HepG2 (cell line): ENCODE results near the gene SLC25A5. TPM values are rescaled to one million over a fixed set of nuclear protein-coding genes. Genes with fewer than 3 reads are reported as not detected.

Experiments
- ASH2L ChIP-seq: fragments of 300-600, 200-600 bp; sonication (generic); IDR thresholded peaks from 2 replicates; pipeline ENCODE4 v1.7.0; 2017; ENCODE audit warnings: low read depth, mild to moderate bottlenecking, moderate library complexity, mixed read lengths, low read length; ENCODE audit not compliant: insufficient read length
- CEBPB ChIP-seq: IDR thresholded peaks from 2 replicates; pipeline ENCODE4 v1.6.1; 2011; ENCODE audit warnings: low read depth, low read length, improper control_type of control experiment, borderline replicate concordance
- CREM ChIP-seq, 2 experiments: sonication (generic) in 1 of 2; formaldehyde crosslinking in 1 of 2; IDR thresholded peaks; 2 replicates each; pipeline versions ENCODE4 v1.4.0 to v1.6.1; 2016 to 2020; ENCODE audit warnings: antibody characterized with exemption in 1 of 2, mild to moderate bottlenecking in 1 of 2, missing genetic modification reagents in 1 of 2
- HDAC1 ChIP-seq: sonication (generic); formaldehyde crosslinking; IDR thresholded peaks from 2 replicates; pipeline ENCODE4 v1.5.1; 2020; ENCODE audit warnings: mild to moderate bottlenecking, missing genetic modification reagents
- HMG20A ChIP-seq: IDR thresholded peaks from 2 replicates; pipeline ENCODE4 v1.6.1; 2016; ENCODE audit warnings: borderline replicate concordance
- HNF4A ChIP-seq: sonication (generic); formaldehyde crosslinking; IDR thresholded peaks from 2 replicates; pipeline ENCODE4 v1.4.0; 2020; ENCODE audit warnings: missing genetic modification reagents
- HNF4G ChIP-seq, 2 experiments: sonication (generic) in 1 of 2; formaldehyde crosslinking in 1 of 2; IDR thresholded peaks; 2 replicates each; pipeline versions ENCODE4 v1.4.0 to v1.6.1; 2011 to 2020; ENCODE audit warnings: borderline replicate concordance in 2 of 2, low read depth in 2 of 2, mild to moderate bottlenecking in 2 of 2, low read length in 1 of 2, missing genetic modification reagents in 1 of 2, moderate library complexity in 1 of 2
- IRF2 ChIP-seq: IDR thresholded peaks from 2 replicates; pipeline ENCODE4 v1.6.1; 2018; ENCODE audit warnings: missing genetic modification reagents, missing compliant biosample characterization
- KDM3A ChIP-seq: IDR thresholded peaks from 2 replicates; pipeline ENCODE4 v1.6.1; 2018; ENCODE audit warnings: low read depth, missing compliant biosample characterization
- MED1 ChIP-seq: sonication (generic); formaldehyde crosslinking; IDR thresholded peaks from 2 replicates; pipeline ENCODE4 v1.4.0; 2020; ENCODE audit warnings: missing genetic modification reagents
- MXI1 ChIP-seq: IDR thresholded peaks from 3 replicates; pipeline ENCODE4 v1.6.1; 2012; ENCODE audit warnings: low read depth, low read length, inconsistent platforms, borderline replicate concordance
- NR2F6 ChIP-seq, 2 experiments: IDR thresholded peaks; 2 replicates each; pipeline ENCODE4 v1.6.1; 2016; ENCODE audit warnings: antibody characterized with exemption in 1 of 2, mild to moderate bottlenecking in 1 of 2
- PPARG ChIP-seq: conservative IDR thresholded peaks from 2 replicates; pipeline ENCODE4 v1.6.1; 2016; ENCODE audit warnings: missing biosample characterization, missing genetic modification reagents
- RBM22 ChIP-seq: fragments of 200-400 bp; formaldehyde crosslinking; optimal IDR thresholded peaks from 2 replicates; pipeline ENCODE3; 2017; ENCODE audit warnings: mild to moderate bottlenecking, low read length, moderate library complexity
- REXO4 ChIP-seq: sonication (generic); formaldehyde crosslinking; IDR thresholded peaks from 2 replicates; pipeline ENCODE4 v1.8.0; 2022; ENCODE audit warnings: missing genetic modification reagents, mild to moderate bottlenecking, borderline replicate concordance
- RXRB ChIP-seq: IDR thresholded peaks from 2 replicates; pipeline ENCODE4 v1.6.1; 2016; ENCODE audit warnings: borderline replicate concordance, missing genetic modification reagents, missing compliant biosample characterization
- SKI ChIP-seq: fragments of 450-650 bp; IDR thresholded peaks from one replicate; pipeline ENCODE4 v1.6.1; 2018; ENCODE audit warnings: mild to moderate bottlenecking; ENCODE audit not compliant: partially characterized antibody
- SMC3 ChIP-seq: IDR thresholded peaks from 2 replicates; pipeline ENCODE4 v1.6.1; 2011; ENCODE audit warnings: low read length, improper control_type of control experiment
- SOX13 ChIP-seq, 3 experiments: fragments of 450-650 bp in 1 of 3; sonication (generic) in 1 of 3; formaldehyde crosslinking in 1 of 3; IDR thresholded peaks in 2 of 3; conservative IDR thresholded peaks in 1 of 3; 2 replicates each; pipeline versions ENCODE4 v1.5.0 to v1.6.1; 2016 to 2020; ENCODE audit warnings: antibody characterized with exemption in 1 of 3, mild to moderate bottlenecking in 1 of 3, missing compliant biosample characterization in 1 of 3, missing genetic modification reagents in 1 of 3, moderate library complexity in 1 of 3
- SOX5 ChIP-seq: IDR thresholded peaks from 2 replicates; pipeline ENCODE4 v1.6.1; 2016; ENCODE audit warnings: borderline replicate concordance
- YEATS4 ChIP-seq: sonication (generic); formaldehyde crosslinking; IDR thresholded peaks from 2 replicates; pipeline ENCODE4 v1.4.0; 2020; ENCODE audit warnings: missing genetic modification reagents, borderline replicate concordance
- polyA plus RNA-seq, 8 experiments: library from polyadenylated mRNA; depleted of rRNA in 3 of 8; stranded (reverse) in 7 of 8; unstranded in 1 of 8; fragments of >200 nt; fragmentation: Illumina TruSeq in 4 of 8; extraction: Trizol in 4 of 8; gene quantifications; 2 replicates each; pipeline versions ENCODE4 v1.2.1 to v1.2.3, GENCODE V29; 2011 to 2016; ENCODE audit warnings: low read depth in 4 of 8, missing spikeins in 1 of 8, mixed read lengths in 1 of 8; ENCODE audit not compliant: insufficient read depth in 1 of 8
- total RNA-seq, 5 experiments: library from RNA; depleted of rRNA; stranded (reverse); fragments of >200 nt; fragmentation: Illumina TruSeq; extraction: Trizol; gene quantifications; 2 replicates each; pipeline ENCODE4 v1.2.3, GENCODE V29; 2016; ENCODE audit warnings: low read depth in 1 of 5
- TF ChIP-seq, protein P1 (sequence below): sonication (generic); formaldehyde crosslinking; IDR thresholded peaks from 2 replicates; pipeline ENCODE4 v1.4.0; 2020; ENCODE audit warnings: missing genetic modification reagents, borderline replicate concordance
- TF ChIP-seq, protein P2 (sequence below): sonication (generic); formaldehyde crosslinking; IDR thresholded peaks from 2 replicates; pipeline ENCODE4 v1.4.0; 2020; ENCODE audit warnings: mild to moderate bottlenecking, missing genetic modification reagents
- TF ChIP-seq, protein P3 (sequence below): sonication (generic); formaldehyde crosslinking; IDR thresholded peaks from 2 replicates; pipeline ENCODE4 v1.4.0; 2020; ENCODE audit warnings: missing genetic modification reagents

Gene SLC25A5
- total and polyA plus RNA-seq, 2 of the 13 experiments (the other 11 are each of a cell fraction or from before 2014, with no cell fraction given): 300 to 402 TPM

DNA sequence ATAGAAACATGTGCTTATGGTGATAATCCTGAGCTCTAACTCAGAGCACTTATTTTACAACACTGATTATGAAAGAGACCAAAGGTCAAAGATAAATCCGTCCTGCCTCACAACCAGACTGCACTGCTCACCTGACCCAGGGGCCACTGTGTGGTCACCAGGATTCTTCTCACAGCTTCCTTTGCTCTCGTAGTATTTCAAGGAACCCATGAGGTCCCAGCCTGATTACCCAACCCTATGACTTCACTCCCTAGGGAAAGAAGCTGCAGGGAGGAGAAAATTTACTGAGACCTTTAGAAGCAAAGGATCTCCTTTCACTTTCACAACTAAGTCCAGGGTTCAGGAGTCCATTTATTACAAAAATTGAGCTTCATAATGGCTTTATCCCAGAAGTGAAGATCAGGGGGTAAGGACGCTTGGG lies 9.6 kb downstream of the SLC25A5 start (continued):
- TF ChIP-seq SOX13 (IDR thresholded peaks at IDR 0.05) (no peak), SOX13 (CRISPR knock-in tag; conservative IDR thresholded peaks at IDR 0.05 in 1 of 2, IDR thresholded peaks at IDR 0.05 in 1 of 2) (peak in 1 of 2 experiments; percentile 58; a peak in 2 of 4 replicates), IRF2 (CRISPR knock-in tag) (0 out of 2 replicates have a peak, but pooled peaks have one; percentile 24), CEBPB (peak; percentile 31; the same call in 1 of the 2 replicates), KDM3A (CRISPR knock-in tag) (0 out of 2 replicates have a peak, but pooled peaks have one; percentile 29), YEATS4 (CRISPR knock-in tag) (0 out of 2 replicates have a peak, but pooled peaks have one; percentile 19), NR2F6 (IDR thresholded peaks at IDR 0.05) (peak; percentile 68), NR2F6 (CRISPR knock-in tag; IDR thresholded peaks at IDR 0.05) (peak; percentile 80; the same call in 1 of the 2 replicates), ASH2L (peak; percentile 53), REXO4 (CRISPR knock-in tag) (no peak), MED1 (peak; percentile 63; the same call in 1 of the 2 replicates), HMG20A (peak; percentile 59; the same call in 1 of the 2 replicates), HNF4G (IDR thresholded peaks at IDR 0.05; ENCODE audit: borderline replicate concordance, low read depth, low read length) (peak; percentile 78; the same call in 1 of the 2 replicates), HNF4G (CRISPR knock-in tag; IDR thresholded peaks at IDR 0.05; ENCODE audit: borderline replicate concordance, low read depth) (no peak), HDAC1 (CRISPR knock-in tag) (peak; percentile 34; the same call in 1 of the 2 replicates), RBM22 (no peak), SKI (peak; percentile 48), CREM (IDR thresholded peaks at IDR 0.05) (peak; percentile 26; the same call in 1 of the 2 replicates), CREM (CRISPR knock-in tag; IDR thresholded peaks at IDR 0.05) (no peak), SOX5 (peak; percentile 56; the same call in 1 of the 2 replicates), PPARG (CRISPR knock-in tag) (peak; percentile 59), MXI1 (peak; percentile 19; the same call in 1 of the 3 replicates), SMC3 (no peak), HNF4A (CRISPR knock-in tag) (peak; percentile 93), RXRB (CRISPR knock-in tag) (peak; percentile 73; the same call in 1 of the 2 replicates)
- TF ChIP-seq, protein P1, sequence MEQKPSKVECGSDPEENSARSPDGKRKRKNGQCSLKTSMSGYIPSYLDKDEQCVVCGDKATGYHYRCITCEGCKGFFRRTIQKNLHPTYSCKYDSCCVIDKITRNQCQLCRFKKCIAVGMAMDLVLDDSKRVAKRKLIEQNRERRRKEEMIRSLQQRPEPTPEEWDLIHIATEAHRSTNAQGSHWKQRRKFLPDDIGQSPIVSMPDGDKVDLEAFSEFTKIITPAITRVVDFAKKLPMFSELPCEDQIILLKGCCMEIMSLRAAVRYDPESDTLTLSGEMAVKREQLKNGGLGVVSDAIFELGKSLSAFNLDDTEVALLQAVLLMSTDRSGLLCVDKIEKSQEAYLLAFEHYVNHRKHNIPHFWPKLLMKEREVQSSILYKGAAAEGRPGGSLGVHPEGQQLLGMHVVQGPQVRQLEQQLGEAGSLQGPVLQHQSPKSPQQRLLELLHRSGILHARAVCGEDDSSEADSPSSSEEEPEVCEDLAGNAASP (CRISPR knock-in tag): peak; percentile 34; the same call in 1 of the 2 replicates
- TF ChIP-seq, protein P2, sequence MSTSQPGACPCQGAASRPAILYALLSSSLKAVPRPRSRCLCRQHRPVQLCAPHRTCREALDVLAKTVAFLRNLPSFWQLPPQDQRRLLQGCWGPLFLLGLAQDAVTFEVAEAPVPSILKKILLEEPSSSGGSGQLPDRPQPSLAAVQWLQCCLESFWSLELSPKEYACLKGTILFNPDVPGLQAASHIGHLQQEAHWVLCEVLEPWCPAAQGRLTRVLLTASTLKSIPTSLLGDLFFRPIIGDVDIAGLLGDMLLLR: no peak
- TF ChIP-seq, protein P3, sequence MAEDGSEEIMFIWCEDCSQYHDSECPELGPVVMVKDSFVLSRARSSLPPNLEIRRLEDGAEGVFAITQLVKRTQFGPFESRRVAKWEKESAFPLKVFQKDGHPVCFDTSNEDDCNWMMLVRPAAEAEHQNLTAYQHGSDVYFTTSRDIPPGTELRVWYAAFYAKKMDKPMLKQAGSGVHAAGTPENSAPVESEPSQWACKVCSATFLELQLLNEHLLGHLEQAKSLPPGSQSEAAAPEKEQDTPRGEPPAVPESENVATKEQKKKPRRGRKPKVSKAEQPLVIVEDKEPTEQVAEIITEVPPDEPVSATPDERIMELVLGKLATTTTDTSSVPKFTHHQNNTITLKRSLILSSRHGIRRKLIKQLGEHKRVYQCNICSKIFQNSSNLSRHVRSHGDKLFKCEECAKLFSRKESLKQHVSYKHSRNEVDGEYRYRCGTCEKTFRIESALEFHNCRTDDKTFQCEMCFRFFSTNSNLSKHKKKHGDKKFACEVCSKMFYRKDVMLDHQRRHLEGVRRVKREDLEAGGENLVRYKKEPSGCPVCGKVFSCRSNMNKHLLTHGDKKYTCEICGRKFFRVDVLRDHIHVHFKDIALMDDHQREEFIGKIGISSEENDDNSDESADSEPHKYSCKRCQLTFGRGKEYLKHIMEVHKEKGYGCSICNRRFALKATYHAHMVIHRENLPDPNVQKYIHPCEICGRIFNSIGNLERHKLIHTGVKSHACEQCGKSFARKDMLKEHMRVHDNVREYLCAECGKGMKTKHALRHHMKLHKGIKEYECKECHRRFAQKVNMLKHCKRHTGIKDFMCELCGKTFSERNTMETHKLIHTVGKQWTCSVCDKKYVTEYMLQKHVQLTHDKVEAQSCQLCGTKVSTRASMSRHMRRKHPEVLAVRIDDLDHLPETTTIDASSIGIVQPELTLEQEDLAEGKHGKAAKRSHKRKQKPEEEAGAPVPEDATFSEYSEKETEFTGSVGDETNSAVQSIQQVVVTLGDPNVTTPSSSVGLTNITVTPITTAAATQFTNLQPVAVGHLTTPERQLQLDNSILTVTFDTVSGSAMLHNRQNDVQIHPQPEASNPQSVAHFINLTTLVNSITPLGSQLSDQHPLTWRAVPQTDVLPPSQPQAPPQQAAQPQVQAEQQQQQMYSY (CRISPR knock-in tag): 0 out of 2 replicates have a peak, but pooled peaks have one; percentile 35
